Parathyroid adenoma (tissue), 2 donors: ENCODE data around the gene DERA.

Experiments used
- H2AFZ ChIP-seq: fragments of 300-600 bp; sonication (generic); one replicate; pipeline ENCODE4 v1.7.0; 2017; ENCODE audit warnings: antibody characterized with exemption, mild to moderate bottlenecking
- H3K27ac ChIP-seq: fragments of 300-600 bp; sonication (generic); one replicate; pipeline ENCODE4 v1.7.0; 2017
- H3K27me3 ChIP-seq: fragments of 300-600 bp; sonication (generic); one replicate; pipeline ENCODE4 v1.7.0; 2017; ENCODE audit warnings: low read length; ENCODE audit not compliant: control insufficient read depth, insufficient read depth
- H3K36me3 ChIP-seq: fragments of 300-600 bp; sonication (generic); one replicate; pipeline ENCODE4 v1.7.0; 2017; ENCODE audit warnings: low read length; ENCODE audit not compliant: control insufficient read depth, insufficient read depth
- H3K4me1 ChIP-seq: fragments of 300-600 bp; sonication (generic); one replicate; pipeline ENCODE4 v1.7.0; 2017; ENCODE audit warnings: control low read depth
- H3K4me2 ChIP-seq: fragments of 300-600 bp; sonication (generic); one replicate; pipeline ENCODE4 v1.7.0; 2017; ENCODE audit warnings: low read length
- H3K4me3 ChIP-seq: fragments of 300-600 bp; sonication (generic); one replicate; pipeline ENCODE4 v1.7.0; 2017; ENCODE audit warnings: low read depth, low read length
- H3K79me2 ChIP-seq: fragments of 300-600 bp; sonication (generic); one replicate; pipeline ENCODE4 v1.7.0; 2017; ENCODE audit warnings: control low read depth
- H3K9ac ChIP-seq: fragments of 300-600 bp; sonication (generic); one replicate; pipeline ENCODE4 v1.7.0; 2017; ENCODE audit warnings: mild to moderate bottlenecking
- H3K9me3 ChIP-seq: fragments of 300-600 bp; sonication (generic); one replicate; pipeline ENCODE4 v1.7.0; 2017; ENCODE audit warnings: low read length; ENCODE audit not compliant: control insufficient read depth
- TF ChIP-seq, protein P1 (sequence below): fragments of 300-600 bp; sonication (generic); IDR thresholded peaks from one replicate; pipeline ENCODE4 v1.7.0; 2017; ENCODE audit warnings: antibody characterized with exemption, mild to moderate bottlenecking
- donor health status: primary hyperparathyroidism.

Gene DERA

GRCh38 chr12:15987696-15988095 is 76.6 kb downstream of the DERA start:
- H3K4me2 ChIP-seq: no peak overlapping the region
- TF ChIP-seq, protein P1, sequence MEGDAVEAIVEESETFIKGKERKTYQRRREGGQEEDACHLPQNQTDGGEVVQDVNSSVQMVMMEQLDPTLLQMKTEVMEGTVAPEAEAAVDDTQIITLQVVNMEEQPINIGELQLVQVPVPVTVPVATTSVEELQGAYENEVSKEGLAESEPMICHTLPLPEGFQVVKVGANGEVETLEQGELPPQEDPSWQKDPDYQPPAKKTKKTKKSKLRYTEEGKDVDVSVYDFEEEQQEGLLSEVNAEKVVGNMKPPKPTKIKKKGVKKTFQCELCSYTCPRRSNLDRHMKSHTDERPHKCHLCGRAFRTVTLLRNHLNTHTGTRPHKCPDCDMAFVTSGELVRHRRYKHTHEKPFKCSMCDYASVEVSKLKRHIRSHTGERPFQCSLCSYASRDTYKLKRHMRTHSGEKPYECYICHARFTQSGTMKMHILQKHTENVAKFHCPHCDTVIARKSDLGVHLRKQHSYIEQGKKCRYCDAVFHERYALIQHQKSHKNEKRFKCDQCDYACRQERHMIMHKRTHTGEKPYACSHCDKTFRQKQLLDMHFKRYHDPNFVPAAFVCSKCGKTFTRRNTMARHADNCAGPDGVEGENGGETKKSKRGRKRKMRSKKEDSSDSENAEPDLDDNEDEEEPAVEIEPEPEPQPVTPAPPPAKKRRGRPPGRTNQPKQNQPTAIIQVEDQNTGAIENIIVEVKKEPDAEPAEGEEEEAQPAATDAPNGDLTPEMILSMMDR: no peak
- H3K4me3 ChIP-seq: no peak overlapping the region
- no peak overlapping the region for H3K9ac ChIP-seq
- no peaks in the 10 kb centered on the region for H3K9me3 ChIP-seq
- H3K4me1 ChIP-seq: peaks cover 3% of the 10 kb centered on the region
- no peak overlapping the region for H2AFZ ChIP-seq
- H3K36me3 ChIP-seq: no peaks in the 10 kb centered on the region
- no peak overlapping the region for H3K27ac ChIP-seq
- H3K27me3 ChIP-seq: no peaks in the 10 kb centered on the region
- no peaks in the 10 kb centered on the region for H3K79me2 ChIP-seq

GRCh38 chr12:15988983-15989755 is 78.0 kb downstream of the DERA start:
- Histone ChIP-seq H2AFZ (no peak overlapping the region), H3K27me3 (no peaks in the 10 kb centered on the region), H3K4me2 (no peak overlapping the region), H3K9ac (no peak overlapping the region), H3K4me3 (no peak overlapping the region), H3K36me3 (no peaks in the 10 kb centered on the region), H3K27ac (no peak overlapping the region), H3K9me3 (no peaks in the 10 kb centered on the region), H3K4me1 (peaks cover 5% of the 10 kb centered on the region), H3K79me2 (no peaks in the 10 kb centered on the region)
- TF ChIP-seq, protein P1: no peak

- Histone ChIP-seq H3K4me1 (peaks cover 5% of the 10 kb centered on the region), H3K4me2 (no peak overlapping the region), H3K36me3 (no peaks in the 10 kb centered on the region), H3K79me2 (no peaks in the 10 kb centered on the region), H3K9ac (no peak overlapping the region), H2AFZ (no peak overlapping the region), H3K4me3 (no peak overlapping the region), H3K9me3 (no peaks in the 10 kb centered on the region), H3K27me3 (no peaks in the 10 kb centered on the region), H3K27ac (no peak overlapping the region)
- TF ChIP-seq, protein P1: no peak
Observed at GRCh38 chr12:15995801-15996200, 84.7 kb downstream of the DERA start.

- Histone ChIP-seq H3K9me3 (no peaks in the 10 kb centered on the region), H3K4me1 (peaks cover 5% of the 10 kb centered on the region), H3K36me3 (no peaks in the 10 kb centered on the region), H3K4me2 (no peak overlapping the region), H3K27ac (no peak overlapping the region), H3K4me3 (no peak overlapping the region), H3K79me2 (no peaks in the 10 kb centered on the region), H3K9ac (no peak overlapping the region), H2AFZ (no peak overlapping the region), H3K27me3 (no peaks in the 10 kb centered on the region)
- TF ChIP-seq, protein P1: no peak
Observed at GRCh38 chr12:15996254-15996653, 85.1 kb downstream of the DERA start.

GRCh38 chr12:15996948-15997347 is 85.8 kb downstream of the DERA start:
- Histone ChIP-seq H3K27ac (no peak overlapping the region), H3K36me3 (no peaks in the 10 kb centered on the region), H3K9ac (no peak overlapping the region), H3K4me1 (peaks cover 5% of the 10 kb centered on the region), H3K79me2 (no peaks in the 10 kb centered on the region), H3K4me2 (no peak overlapping the region), H3K27me3 (no peaks in the 10 kb centered on the region), H3K9me3 (no peaks in the 10 kb centered on the region), H3K4me3 (no peak overlapping the region), H2AFZ (no peak overlapping the region)
- TF ChIP-seq, protein P1: no peak
